HT-29 (cell line): ENCODE results near the gene SNAP29. TPM values are rescaled to one million over a fixed set of nuclear protein-coding genes. Genes with fewer than 3 reads are reported as not detected.
"Not testable (repeated sequence)": the region's sequence is repeated elsewhere in the genome, so short reads cannot be mapped to it uniquely, and the experiment has no call there.

ENCODE experiments used
- DNase-seq: peaks from one replicate; pipeline ENCODE4 v3.0.0-alpha.2; 2015; ENCODE audit warnings: low spot score
- total RNA-seq: library from RNA; depleted of rRNA; stranded (reverse); fragments of >200 nt; shearing (Covaris generic); gene quantifications from 2 replicates; pipeline ENCODE4 v1.2.3, GENCODE V29; 2014; rRNA removed

The SNAP29 gene
- total RNA-seq, 1 experiment from 2014 or later: 26.9 TPM

DNA sequence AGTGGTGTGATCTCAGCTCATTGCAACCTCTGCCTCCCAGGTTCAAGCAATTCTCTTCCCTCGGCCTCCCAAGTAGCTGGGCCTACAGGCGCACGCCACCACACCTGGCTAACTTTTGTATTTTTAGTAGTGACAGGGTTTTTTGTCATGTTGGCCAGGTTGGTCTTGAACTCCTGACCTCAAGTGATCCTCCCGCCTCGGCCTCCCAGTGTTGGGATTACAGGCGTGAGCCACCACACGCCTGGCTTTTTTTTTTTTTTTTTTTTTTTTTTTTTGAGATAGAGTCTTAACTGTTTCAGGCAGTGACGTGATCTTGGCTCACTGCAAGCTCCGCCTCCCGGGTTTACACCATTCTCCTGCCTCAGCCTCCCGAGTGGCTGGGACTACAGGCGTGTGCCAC lies 71.6 kb downstream of the SNAP29 start:
- DNase-seq: not testable (repeated sequence)

GRCh38 chr22:20931126-20931654 lies 72.4 kb downstream of the SNAP29 start:
- DNase-seq: no peak

- DNase-seq: no peak
Measured at GRCh38 chr22:20933910-20934309, 75.1 kb downstream of the SNAP29 start.

DNA sequence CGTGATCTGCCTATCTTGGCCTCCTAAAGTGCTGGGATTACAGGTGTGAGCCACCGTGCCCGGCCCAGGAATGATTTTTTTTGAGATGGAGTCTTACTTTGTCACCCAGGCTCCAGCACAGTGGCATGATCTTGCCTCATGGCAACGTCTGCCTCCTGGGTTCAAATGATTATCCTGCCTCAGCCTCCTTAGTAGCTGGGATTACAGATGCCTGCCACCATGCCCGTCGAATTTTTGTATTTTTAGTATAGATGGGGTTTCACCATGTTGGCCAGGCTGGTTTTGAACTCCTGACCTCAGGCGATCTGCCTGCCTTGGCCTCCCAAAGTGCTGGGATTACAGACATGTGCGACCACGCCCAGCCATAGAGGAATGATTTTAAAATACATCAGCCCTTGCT lies 76.2 kb downstream of the SNAP29 start:
- not testable (repeated sequence) for DNase-seq

- DNase-seq: not testable (repeated sequence)
Measured at GRCh38 chr22:20935780-20936539, 77.2 kb downstream of the SNAP29 start.

DNA sequence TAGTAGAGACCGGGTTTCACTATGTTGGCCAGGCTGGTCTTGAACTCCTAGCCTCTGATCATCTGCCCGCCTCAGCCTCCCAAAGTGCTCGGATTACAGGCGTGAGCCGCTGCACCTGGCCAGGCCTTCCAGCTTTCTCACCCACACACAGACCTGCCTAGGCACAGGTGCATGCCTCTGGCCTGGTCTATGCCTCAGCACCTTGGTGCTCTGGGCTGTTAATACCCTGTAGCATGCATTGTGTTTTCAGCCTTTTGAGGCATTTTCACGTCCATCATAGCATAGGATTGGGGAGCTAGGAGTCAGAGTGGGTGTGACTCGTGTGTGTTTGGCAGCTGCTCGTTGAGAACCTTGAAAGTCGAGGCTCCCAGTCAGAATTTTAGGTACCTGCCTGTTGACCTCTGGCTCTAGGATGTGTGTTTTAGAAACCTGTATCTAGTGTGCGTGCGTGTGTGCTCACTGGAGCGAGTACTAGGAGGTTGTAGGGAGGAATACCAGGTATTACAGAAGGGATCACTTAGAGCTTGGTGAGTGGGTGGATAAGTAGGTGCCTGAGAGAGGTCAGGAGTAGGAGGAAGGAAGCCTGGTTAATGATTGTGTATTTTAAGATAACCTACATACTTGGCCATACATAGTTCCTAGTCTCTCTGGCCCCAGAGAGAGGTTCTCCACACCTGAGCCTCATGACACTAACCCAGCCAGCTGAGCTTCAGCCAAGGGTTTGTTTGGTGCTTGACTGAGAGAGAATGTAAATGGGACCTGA lies 78.4 kb downstream of the SNAP29 start:
- DNase-seq: peak; percentile 71

- no peak for DNase-seq
Measured at GRCh38 chr22:20937794-20938671, 79.2 kb downstream of the SNAP29 start.

DNA sequence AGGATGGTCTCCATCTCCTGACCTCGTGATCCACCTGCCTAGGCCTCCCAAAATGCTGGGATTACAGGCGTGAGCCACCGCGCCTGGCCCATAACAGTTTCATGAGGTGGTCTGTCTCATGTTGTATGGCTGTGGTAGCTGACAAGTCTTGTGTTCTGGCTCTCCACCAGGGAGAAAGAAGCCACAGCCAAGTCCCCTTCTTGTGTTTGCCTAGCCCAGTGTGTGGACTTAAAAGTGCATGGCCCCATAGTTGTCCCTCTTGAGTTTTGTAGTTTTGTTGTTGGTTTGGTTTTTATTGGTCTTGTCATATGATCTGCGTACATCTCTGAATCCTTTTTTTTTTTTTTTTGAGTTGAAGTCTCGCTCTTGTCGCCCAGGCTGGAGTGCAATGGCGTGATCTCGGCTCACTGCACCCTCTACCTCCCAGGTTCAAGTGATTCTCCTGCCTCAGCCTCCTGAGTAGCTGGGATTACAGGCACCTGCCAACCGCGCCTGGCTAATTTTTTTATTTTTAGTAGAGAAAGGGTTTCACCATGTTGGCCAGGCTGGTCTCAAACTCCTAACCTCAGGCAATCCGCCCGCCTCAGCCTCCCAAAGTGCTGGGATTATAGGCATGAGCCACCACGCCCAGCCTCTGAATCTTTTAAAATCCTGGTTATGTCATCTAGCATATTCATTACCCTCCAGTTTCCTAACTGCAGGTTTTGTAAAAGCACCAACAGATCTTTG lies 80.8 kb downstream of the SNAP29 start:
- not testable (repeated sequence) for DNase-seq

- no peak for DNase-seq
Measured at GRCh38 chr22:20940186-20940651, 81.4 kb downstream of the SNAP29 start.

Other genes with a start within 250 kb of the SNAP29 start
- gene SERPIND1, start 84.9 kb upstream of the SNAP29 start, total RNA-seq: not detected in 2 replicates
- gene PI4KA, start 196 bp upstream of the SNAP29 start, total RNA-seq: 69.9 and 127 TPM in 2 replicates
- 74.9 and 77.2 TPM in 2 replicates for gene CRKL, start 58.4 kb downstream of the SNAP29 start, total RNA-seq
- 30.9 and 41.7 TPM in 2 replicates for gene AIFM3, start 108.2 kb downstream of the SNAP29 start, total RNA-seq
- 27.5 and 35.1 TPM in 2 replicates for gene LZTR1, start 123.3 kb downstream of the SNAP29 start, total RNA-seq
- 60.1 and 75.4 TPM in 2 replicates for gene THAP7, start 143.1 kb downstream of the SNAP29 start, total RNA-seq
- 1.0 and 1.5 TPM in 2 replicates for gene P2RX6, start 156.2 kb downstream of the SNAP29 start, total RNA-seq
- gene SLC7A4, start 173.6 kb downstream of the SNAP29 start, total RNA-seq: not detected in 2 replicates
- gene LRRC74B, start 186.9 kb downstream of the SNAP29 start, total RNA-seq: 0.13 TPM in 1 of 2 replicates, not detected in the other